ENCODE results near the gene PRSS58.

The PRSS58 gene

GRCh38 chr7:142249918-142250317, 7.9 kb downstream of the PRSS58 start:
- TF ChIP-seq CTCF (IDR thresholded peaks at IDR 0.05): no peak

GRCh38 chr7:142248166-142249160, 9.4 kb downstream of the PRSS58 start:
- TF ChIP-seq CTCF (IDR thresholded peaks at IDR 0.05): no peak

- TF ChIP-seq CTCF (IDR thresholded peaks at IDR 0.05): no peak
These were observed 14.0 kb downstream of the PRSS58 start for GRCh38 chr7:142243823-142244222.

- no peak for TF ChIP-seq CTCF (IDR thresholded peaks at IDR 0.05)
These were observed 17.3 kb downstream of the PRSS58 start for GRCh38 chr7:142240546-142240945.

DNA sequence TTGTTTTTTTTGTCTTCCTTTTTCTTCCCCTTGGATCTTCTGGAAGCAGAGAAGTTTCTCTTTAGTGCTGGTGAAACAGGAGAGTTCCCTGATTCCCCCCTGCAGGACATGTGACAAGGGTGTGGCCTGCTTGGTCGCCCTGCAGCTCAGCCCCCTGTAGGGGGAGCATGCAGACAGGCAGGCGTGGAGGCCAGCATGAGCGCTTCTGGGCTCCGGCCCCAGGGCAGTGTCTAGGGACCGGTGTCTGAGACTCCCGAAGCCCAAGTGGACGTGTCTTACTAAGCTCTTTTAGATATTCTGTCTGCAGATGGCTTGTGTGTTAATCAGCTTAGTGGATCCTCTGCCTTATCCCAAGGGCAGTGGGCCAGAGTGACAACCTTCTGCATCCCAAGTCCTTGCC, 26.1 kb downstream of the PRSS58 start:
- no peak; the same call in 1 of the 2 replicates for TF ChIP-seq CTCF (IDR thresholded peaks at IDR 0.05)

GRCh38 chr7:142228537-142229104, 29.2 kb downstream of the PRSS58 start:
- no peak for TF ChIP-seq CTCF (IDR thresholded peaks at IDR 0.05)

Data from LNCAP (cell line).